ENCODE results near the gene OR4N2.
"Not testable (repeated sequence)": the region's sequence is repeated elsewhere in the genome, so short reads cannot be mapped to it uniquely, and the experiment has no call there.

DNA sequence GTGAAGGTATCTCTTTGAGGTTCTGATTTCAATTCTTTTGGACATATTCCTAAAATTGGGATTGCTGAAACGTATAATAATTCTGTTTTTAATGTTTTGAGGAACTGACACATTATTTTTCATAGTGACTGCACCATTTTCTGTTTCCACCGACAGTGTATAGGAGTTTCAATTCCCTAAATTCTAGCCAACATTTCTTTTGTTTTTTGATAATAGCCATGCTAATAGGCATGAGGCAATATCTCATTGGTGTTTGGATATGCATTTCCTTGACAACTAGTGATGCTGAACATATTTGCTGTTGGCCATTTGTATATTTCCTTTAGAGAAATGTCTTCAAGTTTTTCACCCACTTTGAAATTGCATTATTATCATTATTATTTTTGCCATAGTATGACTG is 31.1 kb upstream of the OR4N2 start:
- not testable (repeated sequence) for TF ChIP-seq POLR2AphosphoS5 (IDR thresholded peaks at IDR 0.05; ENCODE audit: borderline replicate concordance, low read depth, low read length); EZH2 (IDR thresholded peaks at IDR 0.05); FOXP2 (optimal IDR thresholded peaks at IDR 0.05; ENCODE audit: control extremely low read depth, extremely low read length, insufficient read depth)
